Measurements from ENCODE around the gene STRN3.
"Not testable (repeated sequence)": the region's sequence is repeated elsewhere in the genome, so short reads cannot be mapped to it uniquely, and the experiment has no call there.

The STRN3 gene

GRCh38 chr14:30967364-30968098 lies 58.6 kb downstream of the STRN3 start:
- not testable (repeated sequence) for DNase-seq

DNA sequence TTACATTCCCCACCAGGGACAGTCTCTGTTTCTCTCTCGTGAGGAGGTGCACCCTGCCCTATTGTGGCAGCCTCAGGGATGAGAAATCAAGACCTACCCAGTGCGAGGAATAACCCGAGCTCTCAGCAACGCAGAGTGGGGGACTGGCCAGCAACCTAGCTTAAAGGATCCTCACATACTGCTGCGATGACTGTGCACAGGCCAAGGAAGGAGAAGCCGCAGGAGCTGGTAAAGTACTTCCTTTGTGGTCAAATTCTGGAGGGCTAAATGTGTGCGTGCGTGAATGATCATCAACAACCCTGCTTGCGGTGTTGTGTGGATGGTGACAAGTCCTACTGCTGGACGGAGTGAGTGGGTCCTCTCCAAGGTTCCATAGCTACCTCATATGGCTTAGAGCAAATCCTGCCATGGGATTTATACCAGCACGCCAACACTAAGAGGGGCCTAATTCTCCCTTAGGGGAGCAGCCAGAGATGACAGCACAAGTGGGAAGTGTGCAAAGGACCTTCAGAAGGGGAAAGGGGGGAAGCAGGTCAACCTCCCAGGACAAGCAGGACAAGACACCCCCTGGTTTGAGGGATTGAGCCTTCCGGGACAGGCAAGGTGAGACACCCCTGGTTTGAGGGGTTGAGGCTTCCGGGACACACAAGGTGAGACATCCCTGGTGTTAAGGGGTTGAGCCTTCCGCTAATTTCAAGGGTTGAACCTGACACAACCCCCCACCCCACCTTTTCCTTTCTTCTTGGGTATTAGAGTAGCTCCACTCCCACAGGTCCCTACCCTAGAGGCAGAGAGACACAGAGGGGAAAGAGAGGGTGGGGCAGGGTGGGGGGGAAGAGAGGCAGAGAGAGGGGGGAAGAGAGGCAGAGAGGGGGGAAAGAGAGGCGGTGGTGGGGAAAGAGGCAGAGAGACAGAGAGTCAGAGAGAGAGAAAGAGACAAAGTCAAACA lies 59.5 kb downstream of the STRN3 start:
- DNase-seq: no peak

DNA sequence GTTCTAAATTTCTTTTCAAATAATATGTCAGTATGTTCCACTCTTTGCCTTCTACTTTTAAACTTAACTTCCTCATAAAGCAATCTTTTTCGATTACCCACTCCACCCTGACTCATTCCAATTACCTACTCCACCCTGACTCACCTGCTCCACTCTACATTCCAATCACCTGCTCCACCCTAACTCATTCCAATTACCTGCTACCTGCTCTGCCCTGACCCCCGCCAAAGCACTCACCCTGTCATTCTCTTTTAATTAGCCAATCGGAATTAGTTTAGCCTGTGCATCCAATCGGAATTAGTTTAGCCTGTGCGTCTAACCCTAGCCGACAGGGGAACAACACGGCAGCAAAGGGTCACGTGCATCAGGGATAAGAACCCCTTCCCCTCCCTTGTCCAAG lies 60.3 kb downstream of the STRN3 start:
- not testable (repeated sequence) for DNase-seq

DNA sequence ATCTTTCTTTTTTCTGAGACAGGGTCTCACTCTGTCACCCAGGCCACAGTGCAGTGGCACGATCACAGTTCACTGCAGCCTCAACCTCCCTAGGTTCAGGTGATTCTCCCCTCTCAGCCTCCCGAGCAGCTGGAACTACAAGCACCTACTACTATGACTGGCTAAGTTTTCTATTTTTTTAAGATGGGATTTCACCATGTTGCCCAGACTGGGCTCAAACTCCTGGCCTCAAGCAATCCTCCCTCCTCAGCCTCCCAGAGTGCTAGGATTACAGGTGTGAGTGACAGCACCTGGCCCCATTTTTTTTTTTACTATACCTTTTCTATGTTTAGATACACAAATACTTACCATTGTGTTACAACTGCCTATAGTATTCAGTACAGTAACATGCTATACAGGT lies 63.6 kb downstream of the STRN3 start:
- DNase-seq: not testable (repeated sequence)

DNA sequence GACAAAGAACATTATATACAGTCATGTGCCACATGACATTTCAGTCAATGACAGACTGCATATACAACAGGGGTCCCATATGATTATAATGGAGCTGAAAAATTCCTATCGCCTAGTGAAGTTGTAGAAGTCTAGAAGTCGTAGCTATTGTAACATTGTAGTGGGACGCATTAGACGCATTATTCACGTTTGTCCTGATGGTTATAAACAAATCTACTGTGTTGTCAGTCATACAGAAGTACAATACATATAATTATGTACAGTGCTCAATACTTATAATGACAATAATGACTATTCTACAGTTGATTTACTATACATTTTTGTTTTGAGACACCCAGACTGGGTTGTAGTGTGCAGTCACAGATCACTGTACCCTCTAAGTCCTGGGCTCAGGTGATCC lies 64.8 kb downstream of the STRN3 start:
- DNase-seq: no peak

DNA sequence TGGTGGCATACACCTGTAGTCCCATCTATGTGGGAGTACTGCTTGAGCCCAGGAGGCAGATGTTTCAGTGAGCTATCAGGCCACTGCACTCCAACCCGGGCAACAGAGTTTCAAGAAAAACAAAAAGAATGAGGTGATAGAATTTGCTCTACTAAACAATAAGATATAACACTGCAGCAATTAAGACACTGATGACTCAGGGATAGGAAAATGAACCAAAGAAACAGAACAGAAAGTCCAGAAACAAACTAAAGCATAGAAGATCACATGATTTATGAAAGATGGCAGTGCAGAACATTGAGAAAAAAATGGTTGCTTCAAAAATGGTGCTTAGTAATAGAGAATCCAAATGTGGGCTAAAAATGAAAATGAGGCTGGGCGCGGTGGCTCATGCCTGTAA lies 66.0 kb downstream of the STRN3 start:
- no peak for DNase-seq

GRCh38 chr14:30958555-30959407 lies 67.4 kb downstream of the STRN3 start:
- no peak for DNase-seq

DNA sequence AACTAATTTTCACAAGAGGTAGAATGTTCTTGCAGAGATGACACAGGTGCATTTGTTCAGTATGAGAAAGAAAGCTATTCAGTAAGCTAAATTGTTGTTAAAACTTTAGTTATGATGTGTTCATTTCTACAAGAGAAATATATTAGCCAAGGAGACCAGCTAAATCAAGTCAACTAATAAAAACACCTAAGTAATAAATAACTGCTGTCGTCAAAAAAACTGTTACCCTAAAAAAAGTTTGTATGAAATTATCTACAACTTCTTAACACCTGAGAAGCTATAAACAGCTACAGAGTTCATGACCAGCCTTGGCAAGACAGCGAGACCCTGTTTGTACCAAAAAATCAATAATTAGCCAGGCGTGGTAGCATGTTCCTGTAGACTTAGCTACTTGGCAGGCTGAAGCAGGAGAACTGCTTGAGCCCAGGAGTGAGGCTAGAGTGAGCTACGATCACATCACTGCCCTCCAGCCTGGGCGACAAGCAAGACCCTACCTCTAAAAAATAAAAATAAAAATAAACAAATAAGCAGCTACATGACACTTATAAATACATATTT lies 68.3 kb downstream of the STRN3 start:
- no peak for DNase-seq

GRCh38 chr14:30949651-30950050 lies 76.5 kb downstream of the STRN3 start:
- no peak for DNase-seq

DNA sequence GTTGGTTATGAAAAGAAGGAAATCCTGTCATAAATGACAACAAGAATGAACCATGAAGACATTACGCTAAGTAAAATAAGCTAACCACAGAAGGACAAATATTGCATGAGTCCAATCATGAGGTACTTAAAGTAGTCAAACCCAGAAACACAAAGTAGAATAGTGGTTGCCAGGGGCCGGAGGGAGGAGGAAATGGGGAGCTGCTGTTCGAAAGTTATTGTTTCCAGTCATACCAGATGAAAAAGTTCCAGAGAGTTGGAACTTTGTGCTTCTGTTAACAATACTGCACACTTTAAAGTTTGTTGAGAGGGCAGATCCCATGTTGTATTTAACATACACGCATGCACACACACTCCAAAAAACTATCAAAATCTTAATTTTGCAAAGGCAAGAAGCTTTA lies 82.5 kb downstream of the STRN3 start:
- DNase-seq: no peak

- no peak for DNase-seq
These were observed 85.3 kb downstream of the STRN3 start for GRCh38 chr14:30940886-30941285.

DNA sequence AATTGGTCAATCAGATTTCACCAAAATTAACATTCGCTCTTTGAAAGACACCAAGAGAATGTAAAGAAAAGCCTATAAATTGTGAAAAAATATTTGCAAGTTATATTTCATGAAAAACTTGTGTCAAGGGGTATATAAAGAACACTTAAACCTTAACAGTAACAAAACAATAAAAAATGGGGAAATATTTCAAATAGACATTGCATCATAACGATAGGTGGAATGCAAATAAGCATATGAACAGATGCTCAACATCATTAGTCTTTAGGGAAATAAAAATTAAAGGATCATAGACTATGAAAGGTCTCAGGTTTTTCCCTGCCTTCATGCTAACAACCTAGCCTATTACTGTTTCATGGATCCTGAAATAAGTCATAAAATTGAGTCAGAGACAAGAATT lies 87.6 kb downstream of the STRN3 start:
- no peak for DNase-seq

GRCh38 chr14:30935445-30935844 lies 90.7 kb downstream of the STRN3 start:
- DNase-seq: no peak

DNA sequence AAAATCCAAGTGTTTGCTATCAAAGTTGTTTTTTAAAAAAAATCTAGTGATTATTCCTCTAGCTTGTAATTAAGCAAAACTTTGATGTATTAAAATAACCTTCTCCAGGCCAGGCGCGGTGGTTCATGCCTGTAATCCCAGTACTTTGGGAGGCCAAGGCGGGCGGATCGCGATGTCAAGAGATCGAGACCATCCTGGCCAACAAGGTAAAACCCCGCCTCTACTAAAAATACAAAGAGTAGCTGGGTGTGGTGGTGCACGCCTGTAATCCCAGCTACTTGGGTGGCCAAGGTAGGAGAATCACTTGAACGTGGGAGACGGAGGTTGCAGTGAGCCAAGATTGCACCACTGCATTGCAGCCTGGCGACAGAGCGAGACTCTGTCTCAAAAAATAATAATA lies 92.2 kb downstream of the STRN3 start:
- not testable (repeated sequence) for DNase-seq

GRCh38 chr14:30928462-30928861 lies 97.7 kb downstream of the STRN3 start:
- DNase-seq: no peak

DNA sequence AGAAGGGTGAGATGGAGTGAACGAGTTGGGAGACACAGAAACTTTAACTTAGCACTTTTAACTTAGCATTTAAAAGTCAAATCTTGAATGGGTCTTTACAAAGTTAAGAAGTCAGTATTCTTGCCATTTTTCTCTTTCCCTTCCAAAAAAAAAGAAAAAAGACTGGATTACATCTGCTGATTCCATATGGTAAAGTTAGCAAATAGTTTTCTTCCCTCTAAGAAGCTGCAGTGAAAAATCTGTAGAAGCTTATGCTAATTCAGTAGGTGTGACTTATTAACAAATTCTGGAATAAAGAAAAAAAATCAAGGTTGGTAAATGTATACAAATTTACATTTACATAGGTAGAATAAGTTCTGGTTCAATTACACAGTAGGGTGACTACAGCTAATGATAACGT lies 100.9 kb downstream of the STRN3 start:
- no peak for DNase-seq

GRCh38 chr14:30921788-30922187 lies 104.4 kb downstream of the STRN3 start:
- DNase-seq: no peak

GRCh38 chr14:30921305-30921704 lies 104.9 kb downstream of the STRN3 start:
- no peak for DNase-seq

GRCh38 chr14:30915596-30915995 lies 110.6 kb downstream of the STRN3 start:
- DNase-seq: no peak

- DNase-seq: no peak
These were observed 111.4 kb downstream of the STRN3 start for GRCh38 chr14:30914812-30915211.

DNA sequence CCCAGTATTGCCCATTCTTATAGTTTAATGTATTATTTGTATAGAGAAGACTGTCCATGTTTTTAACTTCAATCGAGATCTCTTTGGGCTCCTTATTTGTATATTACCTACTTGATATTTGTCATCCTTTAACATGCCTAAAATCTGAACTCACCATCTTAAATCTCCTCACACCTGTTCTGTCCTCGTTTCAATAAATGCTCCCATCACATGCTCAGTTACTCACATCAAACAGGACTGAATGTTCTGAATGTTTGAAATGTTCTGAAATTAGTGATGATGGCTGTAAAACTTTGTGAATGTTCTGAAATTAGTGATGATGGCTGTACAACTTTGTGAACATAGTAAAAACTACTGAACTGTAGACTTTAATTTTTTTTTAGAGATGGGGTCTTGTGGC lies 117.4 kb downstream of the STRN3 start:
- DNase-seq: no peak

DNA sequence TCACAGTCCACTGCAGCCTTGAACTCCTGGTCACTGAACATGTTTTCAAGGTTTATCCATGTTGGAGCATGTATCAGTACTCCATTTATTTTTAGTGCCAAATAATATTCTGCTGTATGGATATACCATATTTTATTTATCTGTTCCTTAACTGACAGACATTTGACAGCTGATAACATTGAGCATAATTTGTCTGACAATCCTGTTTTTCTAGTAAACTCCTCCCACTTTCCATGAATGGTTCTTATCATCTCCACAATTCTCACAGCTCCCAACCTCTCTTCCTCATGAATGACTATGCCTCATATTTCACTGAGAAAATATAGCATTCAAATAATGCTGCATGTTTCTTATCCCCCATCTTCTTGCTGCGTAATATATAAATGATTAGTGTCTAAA lies 118.5 kb downstream of the STRN3 start:
- DNase-seq: no peak

Measured in activated CD8-positive, alpha-beta memory T cell treated with anti-CD3 and anti-CD28 coated beads for 24 hours (primary cell).